ENCODE measurements around the gene CLEC4G.

GRCh38 chr19:7742991-7743390, 11.1 kb upstream of the CLEC4G start:
- TF ChIP-seq POLR2A (IDR thresholded peaks at IDR 0.05), result no peak
- TF ChIP-seq CTCF (IDR thresholded peaks at IDR 0.05), result no peak
- TF ChIP-seq EP300 (IDR thresholded peaks at IDR 0.05), result no peak
